Stomach smooth muscle (tissue), 2 donors: ENCODE results near the gene RALGAPA2.

Source experiments
- H3K27ac ChIP-seq: one replicate; pipeline ENCODE4 v1.7.0; 2013; ENCODE audit warnings: mild to moderate bottlenecking, low read length, inconsistent platforms
- H3K27me3 ChIP-seq, 2 donors: one replicate each; pipeline ENCODE4 v1.7.0; 2013; ENCODE audit warnings: low read length in 2 of 2; ENCODE audit not compliant: insufficient read depth in 2 of 2, control insufficient read depth in 1 of 2
- H3K36me3 ChIP-seq, 2 donors: one replicate each; pipeline ENCODE4 v1.7.0; 2013; ENCODE audit warnings: low read length in 2 of 2; ENCODE audit not compliant: control insufficient read depth in 2 of 2, insufficient read depth in 2 of 2
- H3K4me1 ChIP-seq: one replicate; pipeline ENCODE4 v1.7.0; 2013; ENCODE audit warnings: low read length; ENCODE audit not compliant: control insufficient read depth, insufficient read depth
- H3K4me3 ChIP-seq, 2 donors: one replicate each; pipeline ENCODE4 v1.7.0; 2013; ENCODE audit warnings: low read length in 2 of 2
- H3K9ac ChIP-seq, 2 donors: one replicate each; pipeline ENCODE4 v1.7.0; 2013; ENCODE audit warnings: low read length in 2 of 2, mild to moderate bottlenecking in 1 of 2
- H3K9me3 ChIP-seq, 2 donors: one replicate each; pipeline ENCODE4 v1.7.0; 2013; ENCODE audit warnings: low read length in 2 of 2; ENCODE audit not compliant: control insufficient read depth in 2 of 2
- donor health status: healthy.
- donor health status: Pancreatic carcinoma.

RALGAPA2 gene

GRCh38 chr20:20409331-20409730 lies 303.1 kb downstream of the RALGAPA2 start:
- Histone ChIP-seq H3K27ac (no peak overlapping the region), H3K9ac (no peak overlapping the region)

DNA sequence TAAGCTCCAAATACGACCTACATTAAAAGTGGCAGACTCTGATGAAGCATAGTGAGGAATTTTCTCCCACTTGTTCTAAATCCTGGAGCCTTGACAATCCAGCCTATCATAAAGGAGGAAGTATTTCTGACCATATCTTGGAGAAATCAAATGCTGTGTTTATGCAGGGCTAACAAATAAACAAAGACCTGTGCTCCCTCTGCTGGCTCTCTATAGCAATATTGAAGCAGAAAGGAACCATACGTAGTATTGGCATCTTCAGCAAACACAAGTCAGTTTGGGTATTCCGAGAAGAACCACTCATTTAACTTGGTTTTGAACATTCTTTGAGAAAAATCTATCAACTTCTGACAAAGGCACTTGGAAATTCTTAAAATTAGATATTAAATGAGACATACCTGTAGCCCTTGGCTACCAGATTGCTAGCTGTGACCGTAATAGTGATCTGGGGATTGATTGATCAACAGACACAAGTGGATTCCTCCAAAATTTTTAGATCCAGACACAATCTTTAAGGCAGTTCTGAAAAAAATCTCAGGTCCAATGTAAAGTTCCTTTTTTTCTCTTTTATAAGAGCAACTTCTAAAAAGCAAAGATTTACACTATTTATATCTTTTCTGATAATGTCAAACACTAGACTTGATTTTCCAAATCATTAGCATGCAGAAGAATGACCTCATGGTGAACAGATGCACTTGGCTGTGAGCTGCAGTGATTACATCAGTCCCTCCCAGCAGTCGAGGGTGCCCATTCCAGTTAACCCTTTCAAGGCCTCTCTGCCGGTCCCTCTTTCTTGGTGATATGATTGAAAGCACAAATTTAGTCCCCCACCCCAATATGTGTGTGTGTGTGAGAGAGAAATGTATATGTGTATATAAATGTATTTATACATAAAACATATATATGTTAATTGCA lies 304.3 kb downstream of the RALGAPA2 start:
- peaks cover 0 to 2% of the 10 kb centered on the region in 2 donors for H3K36me3 ChIP-seq
- H3K4me3 ChIP-seq: no peak overlapping the region
- H3K27me3 ChIP-seq: no peaks in the 10 kb centered on the region
- H3K9me3 ChIP-seq: no peaks in the 10 kb centered on the region
- no peaks in the 10 kb centered on the region for H3K4me1 ChIP-seq
- no peak overlapping the region for H3K27ac ChIP-seq
- no peak overlapping the region for H3K9ac ChIP-seq

More at GRCh38 chr20:20409331-20409730, 303.1 kb downstream of the RALGAPA2 start:
- Histone ChIP-seq H3K4me3 (no peak overlapping the region), H3K36me3 (peaks cover 0 to 2% of the 10 kb centered on the region in 2 donors), H3K4me1 (no peaks in the 10 kb centered on the region), H3K27me3 (no peaks in the 10 kb centered on the region), H3K9me3 (no peaks in the 10 kb centered on the region)

- Histone ChIP-seq H3K27me3 (no peaks in the 10 kb centered on the region), H3K9me3 (no peaks in the 10 kb centered on the region), H3K36me3 (peaks cover 0 to 2% of the 10 kb centered on the region in 2 donors), H3K4me1 (no peaks in the 10 kb centered on the region), H3K4me3 (no peak overlapping the region), H3K27ac (no peak overlapping the region), H3K9ac (no peak overlapping the region)
Measured at GRCh38 chr20:20406306-20406705, 306.1 kb downstream of the RALGAPA2 start.

DNA sequence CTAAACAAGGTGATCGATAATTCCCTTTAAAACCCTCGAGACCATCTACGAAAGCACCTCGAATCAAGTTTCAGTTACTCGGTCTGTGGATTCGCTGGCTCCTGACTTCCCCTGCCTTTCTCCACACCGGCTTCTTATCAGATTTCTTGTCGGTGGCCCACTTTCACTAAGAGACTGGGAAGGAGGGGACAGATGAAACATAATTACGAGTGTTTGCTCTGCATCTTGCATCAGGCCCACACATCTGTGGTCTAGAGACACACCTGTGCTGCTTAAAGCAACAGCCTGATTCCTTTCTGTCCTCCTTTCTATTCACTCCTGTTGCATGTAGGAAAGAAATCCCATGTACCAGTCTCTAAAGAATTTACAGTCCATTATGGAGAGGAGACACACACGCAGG lies 306.8 kb downstream of the RALGAPA2 start:
- no peaks in the 10 kb centered on the region for H3K9me3 ChIP-seq
- no peak overlapping the region for H3K4me3 ChIP-seq
- H3K9ac ChIP-seq: no peak overlapping the region
- H3K4me1 ChIP-seq: no peaks in the 10 kb centered on the region
- H3K27ac ChIP-seq: no peak overlapping the region
- H3K36me3 ChIP-seq: peaks cover 0 to 2% of the 10 kb centered on the region in 2 donors
- H3K27me3 ChIP-seq: no peaks in the 10 kb centered on the region

DNA sequence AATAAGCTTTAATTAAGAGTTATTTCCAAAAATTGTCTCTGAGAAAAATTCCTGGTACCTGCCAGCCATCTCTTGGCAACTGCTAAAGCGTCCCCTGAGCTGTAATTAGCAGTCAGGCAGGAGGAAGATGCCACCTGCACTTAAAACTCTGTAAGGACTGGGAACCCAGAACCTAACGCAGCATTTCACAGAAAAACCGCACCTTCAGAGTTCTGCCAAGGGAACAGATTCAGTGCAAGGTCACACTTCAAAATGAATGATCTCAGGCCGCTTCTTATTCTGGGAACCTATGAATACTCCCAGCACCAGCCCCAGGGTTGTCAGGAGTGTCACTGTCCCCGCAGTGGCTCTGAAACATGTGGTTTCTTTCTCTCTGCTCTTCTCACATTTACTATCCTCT lies 307.8 kb downstream of the RALGAPA2 start:
- Histone ChIP-seq H3K4me1 (no peaks in the 10 kb centered on the region), H3K36me3 (peaks cover 0 to 2% of the 10 kb centered on the region in 2 donors), H3K9ac (no peak overlapping the region), H3K27me3 (no peaks in the 10 kb centered on the region), H3K27ac (no peak overlapping the region), H3K4me3 (no peak overlapping the region), H3K9me3 (no peaks in the 10 kb centered on the region)

DNA sequence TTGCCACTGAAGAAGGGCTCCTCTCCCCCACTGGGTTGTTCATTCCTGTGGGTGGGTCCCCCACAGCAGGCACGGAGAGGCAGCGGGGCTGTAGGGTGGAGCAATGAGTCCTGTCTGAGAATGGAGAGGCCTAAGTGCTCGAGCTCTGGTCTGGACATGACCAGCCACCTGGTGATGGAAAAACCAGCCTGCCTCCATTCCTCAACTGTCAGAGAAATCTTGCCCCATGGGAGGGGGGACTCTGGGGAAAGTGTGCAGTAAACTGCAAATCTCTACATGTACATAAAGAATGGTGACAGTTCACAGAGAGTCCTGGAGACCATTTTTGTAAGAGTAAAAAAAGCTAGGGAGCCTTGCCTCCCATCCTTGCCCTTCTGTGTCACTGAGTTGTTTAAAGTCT lies 310.5 kb downstream of the RALGAPA2 start:
- Histone ChIP-seq H3K4me1 (no peaks in the 10 kb centered on the region), H3K27ac (no peak overlapping the region), H3K9ac (no peak overlapping the region), H3K36me3 (peaks cover 0 to 2% of the 10 kb centered on the region in 2 donors), H3K4me3 (no peak overlapping the region), H3K27me3 (no peaks in the 10 kb centered on the region), H3K9me3 (no peaks in the 10 kb centered on the region)

DNA sequence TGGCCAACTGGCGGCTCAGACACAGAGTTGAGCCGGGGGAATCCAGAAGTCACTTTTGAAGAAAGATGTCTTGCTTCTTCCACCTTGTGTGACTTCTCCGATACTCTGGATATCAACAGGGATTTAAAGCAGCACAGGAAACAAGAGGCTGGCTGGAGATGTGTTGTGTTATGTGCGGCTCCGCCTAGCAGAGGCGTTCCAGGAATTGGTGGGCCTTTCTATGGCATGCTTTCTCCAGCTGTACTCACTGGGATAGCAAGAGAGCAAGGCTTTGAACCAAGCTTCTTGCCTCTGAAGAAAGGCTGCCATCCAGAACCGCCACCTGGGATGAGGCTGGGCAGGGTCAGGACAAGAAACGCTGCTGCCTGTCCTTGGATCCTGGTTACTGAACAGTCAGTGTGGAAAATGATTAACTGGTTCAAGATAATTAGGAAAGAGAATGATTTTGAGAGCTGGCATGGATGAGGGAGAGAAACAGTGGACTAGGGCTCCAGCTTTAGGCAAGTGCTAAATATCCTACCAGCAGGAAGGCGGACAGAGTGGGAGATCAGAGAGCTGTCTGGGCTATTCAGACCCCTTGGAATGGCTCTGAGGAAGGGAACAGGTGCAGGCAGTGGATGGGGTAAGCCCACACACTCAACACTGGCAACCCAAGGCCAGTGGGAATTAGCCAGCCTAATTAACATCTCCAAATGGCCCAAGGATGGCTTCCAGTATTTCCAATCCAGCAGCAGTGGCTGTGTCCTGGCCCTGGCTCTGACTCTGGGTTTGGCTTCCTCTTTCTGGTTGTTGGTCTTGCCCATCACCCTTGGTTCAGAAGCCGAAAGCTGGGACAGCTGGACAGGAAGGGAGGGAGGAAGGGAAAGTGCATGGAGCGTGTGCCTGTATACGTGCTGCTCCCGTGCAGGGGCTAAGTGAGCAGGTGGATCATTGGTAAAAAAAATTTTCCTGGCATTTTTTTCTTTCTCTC lies 312.6 kb downstream of the RALGAPA2 start:
- Histone ChIP-seq H3K27ac (no peak overlapping the region), H3K36me3 (no peaks in the 10 kb centered on the region), H3K4me3 (no peak overlapping the region), H3K9me3 (no peaks in the 10 kb centered on the region), H3K27me3 (no peaks in the 10 kb centered on the region), H3K9ac (no peak overlapping the region), H3K4me1 (no peaks in the 10 kb centered on the region)

DNA sequence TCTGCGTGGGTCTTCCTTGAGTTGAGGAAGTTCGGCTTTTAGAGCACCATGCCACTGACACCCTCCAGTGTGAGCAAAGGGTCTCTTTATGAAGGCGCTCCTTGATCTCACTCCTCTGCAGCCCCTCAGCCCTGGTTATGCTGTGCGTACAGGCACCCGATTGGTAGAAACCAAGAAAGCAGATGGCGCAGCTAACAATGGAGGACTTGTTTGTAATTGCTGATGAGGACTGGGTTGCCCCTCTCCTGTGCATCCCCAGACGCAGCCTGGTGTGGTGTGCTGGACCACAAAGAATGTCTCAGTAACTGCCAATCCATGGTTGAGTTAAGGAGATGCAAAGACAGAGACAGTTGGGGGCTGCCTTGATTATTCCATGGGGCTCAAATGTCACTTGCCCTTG lies 314.3 kb downstream of the RALGAPA2 start:
- no peaks in the 10 kb centered on the region for H3K4me1 ChIP-seq
- no peaks in the 10 kb centered on the region for H3K9me3 ChIP-seq
- no peaks in the 10 kb centered on the region for H3K27me3 ChIP-seq
- H3K4me3 ChIP-seq: no peak overlapping the region
- H3K9ac ChIP-seq: no peak overlapping the region
- no peak overlapping the region for H3K27ac ChIP-seq
- no peaks in the 10 kb centered on the region for H3K36me3 ChIP-seq

GRCh38 chr20:20396794-20397193 lies 315.6 kb downstream of the RALGAPA2 start:
- no peak overlapping the region for H3K27ac ChIP-seq
- no peaks in the 10 kb centered on the region for H3K27me3 ChIP-seq
- no peak overlapping the region for H3K9ac ChIP-seq
- no peaks in the 10 kb centered on the region for H3K9me3 ChIP-seq
- H3K4me1 ChIP-seq: no peaks in the 10 kb centered on the region
- no peak overlapping the region for H3K4me3 ChIP-seq
- H3K36me3 ChIP-seq: peaks cover 0 to 7% of the 10 kb centered on the region in 2 donors

GRCh38 chr20:20395903-20396568 lies 316.4 kb downstream of the RALGAPA2 start:
- H3K4me3 ChIP-seq: no peak overlapping the region
- H3K27me3 ChIP-seq: no peaks in the 10 kb centered on the region
- no peaks in the 10 kb centered on the region for H3K9me3 ChIP-seq
- H3K27ac ChIP-seq: no peak overlapping the region
- H3K4me1 ChIP-seq: no peaks in the 10 kb centered on the region
- no peak overlapping the region for H3K9ac ChIP-seq
- H3K36me3 ChIP-seq: peaks cover 0 to 7% of the 10 kb centered on the region in 2 donors
